NT2/D1 (cell line): ENCODE results near the gene INPP5E.

ENCODE experiments used
- SUZ12 ChIP-seq: IDR thresholded peaks from 2 replicates; pipeline ENCODE4 v1.6.1; 2011; ENCODE audit not compliant: insufficient read length, insufficient read depth; ENCODE audit errors: extremely low read depth
- YY1 ChIP-seq: IDR thresholded peaks from 2 replicates; pipeline ENCODE4 v1.6.1; 2011; ENCODE audit not compliant: insufficient read length, insufficient read depth
- ZNF274 ChIP-seq: IDR thresholded peaks from 2 replicates; pipeline ENCODE4 v1.6.1; 2011; ENCODE audit warnings: mild to moderate bottlenecking, low read depth, low read length

DNA sequence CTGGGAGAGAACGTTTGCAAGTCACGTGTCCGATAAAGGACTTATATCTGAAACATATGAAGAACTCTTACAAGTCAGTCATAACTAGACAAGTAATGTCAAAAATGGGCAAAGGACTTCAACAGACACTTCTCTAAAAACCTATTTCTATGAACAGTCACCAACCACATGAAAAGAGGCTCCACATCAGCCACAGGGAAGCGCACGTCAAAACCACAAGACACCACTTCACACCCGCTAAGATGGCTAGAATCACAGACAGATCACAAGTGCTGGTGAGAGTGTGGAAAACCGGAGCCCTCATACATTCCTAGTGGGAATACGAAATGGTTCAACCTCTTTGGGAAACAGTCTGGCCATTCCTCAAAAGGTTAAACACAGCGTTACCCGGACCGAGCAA is 54.6 kb downstream of the INPP5E start:
- no peak for TF ChIP-seq SUZ12
- TF ChIP-seq YY1: no peak
- no peak for TF ChIP-seq ZNF274
